IMR-90 (cell line): ENCODE measurements around the gene RAP1GAP2. TPM values are rescaled to one million over a fixed set of nuclear protein-coding genes. Genes with fewer than 3 reads are reported as not detected.

Source experiments
- ATAC-seq: fragments of 200-7000 bp; cut with Tn5 transposase; 2 replicates; pipeline ENCODE4 v1.9.1; 2020; ENCODE audit warnings: low read depth, mild to moderate bottlenecking, moderate library complexity
- BruUV-seq: library from RNA; stranded (reverse); fragments of 400-500 nt; replicated peaks from 2 replicates; lab custom pipeline; 2021; lab: Mats Ljungman, UMichigan
- CTCF ChIA-PET: fragments of 300-600 bp; formaldehyde crosslinking; extraction: SDS; loops from one replicate; lab custom pipeline; 2021; ENCODE audit warnings: antibody characterized with exemption; lab: Yijun Ruan, JAX
- POLR2A ChIA-PET: fragments of 300-600 bp; sonication (Branson Sonifier 250); formaldehyde crosslinking; loops from one replicate; lab custom pipeline; 2022; ENCODE audit warnings: antibody characterized with exemption; ENCODE audit not compliant: unreplicated experiment; lab: Charles Lee
- DNase-seq: peaks from one replicate; pipeline ENCODE4 v3.0.0; 2013
- H2AFZ ChIP-seq: replicated peaks from 2 replicates; pipeline ENCODE3; 2013; ENCODE audit warnings: low read length, mild to moderate bottlenecking; ENCODE audit not compliant: poor library complexity
- H2AK5ac ChIP-seq: 2 replicates; pipeline ENCODE4 v1.6.1; 2013; ENCODE audit warnings: low read depth, low read length, inconsistent platforms
- H2AK9ac ChIP-seq: replicated peaks from 2 replicates; pipeline ENCODE3; 2013; ENCODE audit warnings: mild to moderate bottlenecking, low read depth, low read length, moderate library complexity; ENCODE audit not compliant: poor library complexity
- H2BK120ac ChIP-seq: 2 replicates; pipeline ENCODE4 v1.6.1; 2013; ENCODE audit warnings: low read depth, low read length, inconsistent platforms
- H2BK15ac ChIP-seq: 3 replicates; pipeline ENCODE4 v1.6.1; 2013; ENCODE audit warnings: low read depth, low read length, inconsistent platforms
- H2BK20ac ChIP-seq: 2 replicates; pipeline ENCODE4 v1.6.1; 2013; ENCODE audit warnings: low read depth, mild to moderate bottlenecking, inconsistent platforms, low read length, moderate library complexity
- H2BK5ac ChIP-seq: 2 replicates; pipeline ENCODE4 v1.6.1; 2013; ENCODE audit warnings: mild to moderate bottlenecking, low read depth, low read length, inconsistent platforms; ENCODE audit not compliant: poor library complexity, severe bottlenecking
- H3K14ac ChIP-seq: replicated peaks from 2 replicates; pipeline ENCODE4 v1.6.1; 2013; ENCODE audit warnings: low read depth, low read length, inconsistent platforms
- H3K18ac ChIP-seq: 2 replicates; pipeline ENCODE4 v1.6.1; 2013; ENCODE audit warnings: low read depth, low read length, control low read depth
- H3K23ac ChIP-seq: 2 replicates; pipeline ENCODE4 v1.6.1; 2013; ENCODE audit warnings: low read depth, low read length, inconsistent platforms
- H3K27ac ChIP-seq: 2 replicates; pipeline ENCODE4 v1.5.1; 2013; ENCODE audit warnings: mild to moderate bottlenecking, control low read depth, low read length; ENCODE audit not compliant: insufficient read depth
- H3K27me3 ChIP-seq: 2 replicates; pipeline ENCODE4 v1.6.1; 2013; ENCODE audit warnings: low read length; ENCODE audit not compliant: control insufficient read depth, insufficient read depth
- H3K36me3 ChIP-seq: 2 replicates; pipeline ENCODE4 v1.6.1; 2013; ENCODE audit warnings: low read length, mixed read lengths; ENCODE audit not compliant: control insufficient read depth, insufficient read depth
- H3K4ac ChIP-seq: 2 replicates; pipeline ENCODE4 v1.6.1; 2013; ENCODE audit warnings: low read depth, low read length, inconsistent platforms
- H3K4me1 ChIP-seq: 2 replicates; pipeline ENCODE4 v1.6.1; 2013; ENCODE audit warnings: low read length, mixed read lengths; ENCODE audit not compliant: control insufficient read depth, insufficient read depth
- H3K4me2 ChIP-seq: 2 replicates; pipeline ENCODE4 v1.6.1; 2013; ENCODE audit warnings: low read depth, mild to moderate bottlenecking, control low read depth, low read length, moderate library complexity
- H3K4me3 ChIP-seq: 2 replicates; pipeline ENCODE4 v1.5.1; 2013; ENCODE audit warnings: low read depth, mild to moderate bottlenecking, control low read depth, low read length, moderate library complexity; ENCODE audit not compliant: insufficient read depth
- H3K56ac ChIP-seq: 2 replicates; pipeline ENCODE4 v1.6.1; 2013; ENCODE audit warnings: low read length, inconsistent platforms; ENCODE audit not compliant: insufficient read depth; ENCODE audit errors: extremely low read depth
- H3K79me1 ChIP-seq, 2 experiments: 2 replicates each; pipeline ENCODE4 v1.6.1; 2013; ENCODE audit warnings: low read length in 2 of 2, inconsistent platforms in 1 of 2, low read depth in 1 of 2
- H3K9ac ChIP-seq: 2 replicates; pipeline ENCODE4 v1.6.1; 2013; ENCODE audit warnings: low read depth, low read length, control low read depth
- H3K9me1 ChIP-seq: 2 replicates; pipeline ENCODE4 v1.6.1; 2013; ENCODE audit warnings: low read length, inconsistent platforms; ENCODE audit not compliant: insufficient read depth
- H3K9me3 ChIP-seq: 2 replicates; pipeline ENCODE4 v1.6.1; 2013; ENCODE audit warnings: low read length; ENCODE audit not compliant: control insufficient read depth, insufficient read depth
- H4K20me1 ChIP-seq: 2 replicates; pipeline ENCODE4 v1.6.1; 2013; ENCODE audit warnings: low read length, inconsistent platforms; ENCODE audit not compliant: insufficient read depth
- H4K5ac ChIP-seq: 2 replicates; pipeline ENCODE4 v1.6.1; 2013; ENCODE audit warnings: mild to moderate bottlenecking, low read depth, low read length, control low read depth
- H4K8ac ChIP-seq, 2 experiments: 2 replicates each; pipeline ENCODE4 v1.6.1; 2013; ENCODE audit warnings: low read depth in 2 of 2, low read length in 2 of 2, control low read depth in 1 of 2, inconsistent platforms in 1 of 2
- H4K91ac ChIP-seq: 2 replicates; pipeline ENCODE4 v1.6.1; 2013; ENCODE audit warnings: low read depth, low read length, inconsistent platforms; ENCODE audit not compliant: insufficient read depth
- BHLHE40 ChIP-seq: fragments of 150-350 bp; IDR thresholded peaks from 2 replicates; pipeline ENCODE4 v1.6.1; 2016; ENCODE audit warnings: mild to moderate bottlenecking, low read depth, low read length
- CEBPB ChIP-seq: IDR thresholded peaks from 2 replicates; pipeline ENCODE4 v1.6.1; 2012; ENCODE audit warnings: low read depth, low read length, improper control_type of control experiment
- CHD1 ChIP-seq: IDR thresholded peaks from 2 replicates; pipeline ENCODE4 v1.6.1; 2012; ENCODE audit warnings: low read depth, low read length, improper control_type of control experiment
- CTCF ChIP-seq: conservative IDR thresholded peaks from 2 replicates; pipeline ENCODE4 v1.5.1; 2012; ENCODE audit warnings: mild to moderate bottlenecking, low read depth, low read length, improper control_type of control experiment
- ELK1 ChIP-seq: fragments of 150-350 bp; IDR thresholded peaks from 2 replicates; pipeline ENCODE4 v1.6.1; 2016; ENCODE audit warnings: low read depth, mild to moderate bottlenecking, low read length, moderate library complexity, borderline replicate concordance
- FOS ChIP-seq: fragments of 150-350 bp; IDR thresholded peaks from 2 replicates; pipeline ENCODE4 v1.6.1; 2016; ENCODE audit warnings: low read depth, low read length
- MAFK ChIP-seq: IDR thresholded peaks from 2 replicates; pipeline ENCODE4 v1.6.1; 2012; ENCODE audit warnings: low read depth, low read length, improper control_type of control experiment
- MAZ ChIP-seq: IDR thresholded peaks from 2 replicates; pipeline ENCODE4 v1.6.1; 2012; ENCODE audit warnings: low read depth, mild to moderate bottlenecking, low read length, improper control_type of control experiment, moderate library complexity, borderline replicate concordance
- MXI1 ChIP-seq: IDR thresholded peaks from 2 replicates; pipeline ENCODE4 v1.6.1; 2012; ENCODE audit warnings: low read depth, mild to moderate bottlenecking, low read length, moderate library complexity, borderline replicate concordance
- NFE2L2 ChIP-seq: fragments of 150-350 bp; IDR thresholded peaks from 2 replicates; pipeline ENCODE4 v1.6.1; 2016; ENCODE audit warnings: low read depth, mild to moderate bottlenecking, low read length
- POLR2A ChIP-seq: IDR thresholded peaks from 2 replicates; pipeline ENCODE4 v1.6.1; 2012; ENCODE audit warnings: mild to moderate bottlenecking, low read depth, low read length
- RAD21 ChIP-seq: IDR thresholded peaks from 2 replicates; pipeline ENCODE4 v1.6.1; 2012; ENCODE audit warnings: low read length, improper control_type of control experiment
- RCOR1 ChIP-seq: IDR thresholded peaks from 2 replicates; pipeline ENCODE4 v1.6.1; 2012; ENCODE audit warnings: mild to moderate bottlenecking, low read length, improper control_type of control experiment; ENCODE audit not compliant: insufficient replicate concordance
- RFX5 ChIP-seq: IDR thresholded peaks from 2 replicates; pipeline ENCODE4 v1.8.0; 2012; ENCODE audit warnings: low read depth, mild to moderate bottlenecking, low read length, moderate library complexity
- SMC3 ChIP-seq: fragments of 150-350 bp; IDR thresholded peaks from 2 replicates; pipeline ENCODE4 v1.6.1; 2016; ENCODE audit warnings: low read depth, mild to moderate bottlenecking, antibody characterized with exemption, low read length, moderate library complexity
- USF2 ChIP-seq: fragments of 150-350 bp; IDR thresholded peaks from 2 replicates; pipeline ENCODE4 v1.6.1; 2017; ENCODE audit warnings: mild to moderate bottlenecking, antibody characterized with exemption, low read length, low read depth
- WGBS, 2 experiments: methylation state at CpG; one replicate each; pipeline versions ENCODE4 v1.1.5 to v1.1.7; 2013; ENCODE audit warnings: missing lambda C conversion rate in 2 of 2; ENCODE audit not compliant: insufficient read length in 1 of 2; ENCODE audit errors: extremely low coverage in 2 of 2; 5-methylcytosine and 5-hydroxymethylcytosine counted together
- dilution Hi-C: fragments of 300-500 bp; cut with HindIII; formaldehyde crosslinking; loops from one replicate; pipeline ENCODE4 v1.14.3; 2018; ENCODE audit warnings: low sequenced_read_pairs; ENCODE audit not compliant: unreplicated experiment
- in situ Hi-C: fragments of 300-500 bp; cut with MboI; formaldehyde crosslinking; loops from 3 replicates; pipeline ENCODE4 v1.14.3; 2019; ENCODE audit warnings: low sequenced_read_pairs, inconsistent platforms, mixed read lengths
- intact Hi-C: fragments of 100-400 bp; cut with micrococcal nuclease; formaldehyde crosslinking; loops from 2 replicates; pipeline ENCODE4 v1.10.0; 2022
- polyA plus RNA-seq, 3 experiments: library from polyadenylated mRNA; depleted of rRNA; stranded (reverse); fragments of >200 nt; gene quantifications; 2 replicates each; pipeline ENCODE4 v1.2.3, GENCODE V29; 2012; ENCODE audit warnings: low replicate concordance in 1 of 3
- total RNA-seq: library from RNA; depleted of rRNA; stranded (reverse); fragments of >200 nt; gene quantifications from 2 replicates; pipeline ENCODE4 v1.2.3, GENCODE V29; 2012

The RAP1GAP2 gene
- total and polyA plus RNA-seq, 2 of the 4 experiments (the other 2 are of a cell fraction) = 5.7 to 7.5 TPM

- Histone ChIP-seq H4K8ac (no peak overlapping the region), H4K20me1 (peaks cover 2% of the 10 kb centered on the region; the same call in 1 of the 2 replicates), H3K4me2 (no peak overlapping the region; the same call in 1 of the 2 replicates), H2AK9ac (no peak overlapping the region), H2AK5ac (no peak overlapping the region), H3K56ac (no peak overlapping the region), H3K4me1 (no peaks in the 10 kb centered on the region), H3K36me3 (no peaks in the 10 kb centered on the region), H2BK5ac (no peak overlapping the region), H3K18ac (no peak overlapping the region), H2BK120ac (no peak overlapping the region), H4K5ac (no peak overlapping the region), H3K4ac (no peak overlapping the region), H3K27me3 (peaks cover 44% of the 10 kb centered on the region), H3K9me1 (no peaks in the 10 kb centered on the region), H3K27ac (no peak overlapping the region), H3K23ac (no peak overlapping the region), H3K9ac (no peak overlapping the region), H2AFZ (peak overlapping the region; percentile 72), H3K14ac (no peak overlapping the region), H4K91ac (no peak overlapping the region), H3K4me3 (no peak overlapping the region), H3K9me3 (peaks cover 3% of the 10 kb centered on the region), H2BK20ac (no peak overlapping the region), H3K79me1 (no peaks in the 10 kb centered on the region), H2BK15ac (no peak overlapping the region)
- dilution Hi-C loops = no loop called here
- peak; percentile 100 for ATAC-seq
- WGBS, 2 experiments = 3% methylated on average over 6 of the region's 35 CpGs; no CpG with 5 or more reads in 1 of the 2 experiments
- in situ Hi-C loops = no loop called here
- intact Hi-C loops = no loop called here
- CTCF ChIA-PET = no interaction called here
- TF ChIP-seq BHLHE40 (no peak), POLR2A (no peak), CHD1 (no peak), RCOR1 (peak; percentile 59), RAD21 (no peak), NFE2L2 (no peak), CEBPB (no peak), SMC3 (no peak), ELK1 (no peak), FOS (no peak), MXI1 (peak; percentile 79), CTCF (no peak), MAZ (peak; percentile 91), RFX5 (no peak), USF2 (no peak), MAFK (no peak)
- DNase-seq = peak; percentile 57
- no TSS peak for BruUV-seq
- POLR2A ChIA-PET = no interaction called here
These were observed 46.5 kb upstream of the RAP1GAP2 start for GRCh38 chr17:2749784-2750181.
